NCI-H345 treated with DMSO at 0.1 percent for 48 hours (cell line): Measurements from ENCODE around the gene PIEZO2.

ENCODE experiments used
- DNase-seq: peaks from one replicate; lab custom pipeline; 2025; ENCODE audit not compliant: unreplicated experiment; lab: John Stamatoyannopoulos, UW

PIEZO2 gene

DNA sequence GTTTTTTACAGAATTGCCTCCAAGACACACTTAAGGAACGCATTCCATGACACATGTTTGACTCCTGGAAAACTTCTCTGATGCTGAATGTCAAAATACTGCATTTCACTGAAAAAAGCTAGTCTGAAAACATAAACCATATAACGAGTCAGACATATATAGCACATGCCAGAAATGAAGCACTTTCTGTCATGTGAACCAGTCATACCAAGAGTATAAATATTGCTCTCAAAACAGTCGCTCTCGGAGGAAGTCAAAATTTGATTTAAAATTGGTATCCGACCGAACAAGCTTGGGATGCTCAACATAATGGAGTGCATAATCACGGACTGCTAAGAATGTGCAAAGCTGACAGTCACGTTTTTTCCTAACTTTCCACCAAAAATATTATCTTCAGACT lies 115.9 kb downstream of the PIEZO2 start:
- no peak for DNase-seq

- no peak for DNase-seq
Observed at GRCh38 chr18:11031966-11032365, 117.4 kb downstream of the PIEZO2 start.

- DNase-seq: no peak
Observed at GRCh38 chr18:11029021-11029420, 120.3 kb downstream of the PIEZO2 start.

- no peak for DNase-seq
Observed at GRCh38 chr18:11027862-11028261, 121.5 kb downstream of the PIEZO2 start.

GRCh38 chr18:11025671-11026070 lies 123.7 kb downstream of the PIEZO2 start:
- no peak for DNase-seq

DNA sequence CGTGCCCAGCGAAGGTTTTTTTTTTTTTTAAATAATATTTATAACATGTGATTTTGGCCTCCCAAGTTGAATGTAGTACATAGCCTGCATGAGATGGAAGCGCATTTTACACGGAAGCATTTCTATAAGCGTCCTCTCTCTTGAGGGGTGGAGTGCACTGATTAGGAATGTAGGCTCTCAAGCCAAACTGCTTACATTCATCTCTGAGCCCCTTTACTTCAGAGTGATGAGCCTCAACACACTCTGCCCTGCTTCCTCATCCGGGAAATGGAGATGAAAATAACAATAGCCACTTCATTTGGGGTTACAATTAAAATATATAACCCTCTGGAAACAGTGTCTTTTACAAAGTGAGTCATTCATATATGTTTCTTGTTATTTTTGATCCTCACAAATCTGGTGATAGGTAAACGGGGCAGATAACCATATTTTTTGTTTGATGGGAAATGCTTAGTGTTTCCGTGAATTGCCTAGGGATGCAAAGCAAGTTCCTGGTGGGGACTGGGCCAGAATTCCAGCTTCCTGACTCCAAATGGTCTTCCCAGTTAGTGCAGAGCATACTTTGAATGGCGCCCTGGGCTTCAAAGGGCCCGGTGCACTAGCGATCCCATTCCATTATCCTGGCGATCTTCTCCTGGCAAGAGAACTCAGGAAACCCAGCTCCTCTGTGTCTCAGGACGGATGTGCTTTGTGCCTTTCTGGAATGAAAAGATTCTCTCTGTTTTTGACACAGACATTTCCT lies 124.3 kb downstream of the PIEZO2 start:
- DNase-seq: no peak

- DNase-seq: no peak
Observed at GRCh38 chr18:11021477-11021876, 127.9 kb downstream of the PIEZO2 start.

- DNase-seq: no peak
Observed at GRCh38 chr18:11020877-11021414, 128.4 kb downstream of the PIEZO2 start.

DNA sequence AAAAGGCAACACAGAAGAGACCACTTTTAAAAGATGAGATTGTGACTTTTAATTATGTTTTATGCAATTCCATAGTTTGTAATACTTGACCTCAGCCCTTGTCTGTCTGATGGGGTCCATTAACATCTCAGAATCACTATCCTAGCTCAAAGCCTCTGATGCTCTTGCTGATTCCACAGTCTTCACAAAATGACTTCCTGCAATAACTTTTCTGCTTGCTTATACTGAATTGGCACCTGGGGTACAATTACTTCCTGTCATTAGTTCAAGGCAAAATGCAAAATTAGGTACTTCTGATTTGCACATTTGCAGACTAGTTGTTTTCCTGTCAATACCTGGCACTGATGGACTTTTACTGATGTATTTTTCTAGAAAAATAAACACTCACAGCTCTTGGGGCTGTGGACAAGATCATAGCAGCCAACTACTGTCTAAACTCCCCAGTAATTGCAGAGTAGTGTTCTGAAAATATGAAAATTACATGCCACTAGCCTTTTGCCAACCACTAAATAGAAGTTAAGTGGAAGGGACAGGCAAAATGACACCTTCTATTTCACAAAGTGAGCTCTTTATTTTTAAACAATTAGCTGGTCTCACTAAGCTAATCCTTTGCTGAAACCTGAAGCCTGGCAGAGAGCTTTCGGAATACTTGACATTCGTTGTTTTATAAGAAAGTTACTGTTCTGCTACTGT lies 129.1 kb downstream of the PIEZO2 start:
- DNase-seq: no peak

- DNase-seq: no peak
Observed at GRCh38 chr18:11019295-11020105, 129.9 kb downstream of the PIEZO2 start.

DNA sequence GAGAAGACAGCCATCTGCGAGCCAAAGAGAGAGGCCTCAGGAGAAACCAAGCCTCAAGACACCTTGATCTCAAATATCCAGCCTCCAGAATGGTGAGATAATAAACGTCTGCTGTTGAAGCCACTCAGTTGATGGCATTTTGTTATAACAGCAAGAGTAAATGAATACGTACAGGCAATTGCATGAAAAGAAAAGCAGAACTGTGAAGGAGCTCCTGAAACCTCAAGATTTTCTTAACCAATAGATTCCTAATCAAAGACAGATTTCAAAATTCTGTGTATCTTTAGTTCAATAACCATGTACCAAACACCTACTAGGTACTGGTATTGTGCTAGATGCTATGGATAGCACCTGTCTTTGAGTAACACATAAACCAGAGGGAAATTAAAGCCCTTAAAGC lies 139.5 kb downstream of the PIEZO2 start:
- no peak for DNase-seq

DNA sequence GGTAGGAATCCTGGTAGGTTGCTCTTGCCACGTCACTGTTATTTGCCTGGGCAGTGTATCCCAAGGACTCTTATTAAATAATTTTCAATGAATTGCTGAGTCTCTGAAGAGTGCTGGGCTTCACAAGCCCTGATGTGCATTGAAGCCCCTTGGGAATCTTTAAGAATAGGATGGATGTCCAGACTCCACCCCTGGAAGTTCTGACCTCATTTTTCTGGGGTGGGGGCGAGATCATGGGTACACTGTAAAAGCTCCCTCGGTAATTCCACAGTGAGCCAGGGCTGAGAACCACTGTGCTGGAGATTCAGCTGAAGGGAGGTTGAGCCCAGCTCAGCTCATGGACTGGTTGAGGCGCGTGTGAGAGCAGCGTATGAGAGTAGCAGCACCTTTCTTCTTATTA lies 140.2 kb downstream of the PIEZO2 start:
- no peak for DNase-seq

DNA sequence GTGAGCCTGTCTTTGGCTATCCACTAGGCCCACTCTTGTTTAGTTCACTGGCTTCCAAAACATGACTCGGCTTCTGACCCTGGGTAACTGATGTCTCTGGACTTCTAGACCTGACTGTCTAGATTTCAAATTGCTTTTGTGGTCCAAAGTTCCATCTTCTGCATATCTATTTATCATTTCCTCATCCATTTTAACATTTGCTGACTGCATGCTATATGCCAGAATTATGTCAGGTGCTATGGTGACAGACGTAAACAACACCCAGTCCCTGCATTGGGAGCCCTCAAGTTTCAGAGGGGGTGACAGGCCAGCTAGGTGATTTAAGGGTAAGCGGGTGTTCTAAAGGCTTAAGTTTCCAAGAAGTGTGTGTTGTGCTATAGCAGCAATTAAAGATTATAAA lies 140.9 kb downstream of the PIEZO2 start:
- DNase-seq: no peak

DNA sequence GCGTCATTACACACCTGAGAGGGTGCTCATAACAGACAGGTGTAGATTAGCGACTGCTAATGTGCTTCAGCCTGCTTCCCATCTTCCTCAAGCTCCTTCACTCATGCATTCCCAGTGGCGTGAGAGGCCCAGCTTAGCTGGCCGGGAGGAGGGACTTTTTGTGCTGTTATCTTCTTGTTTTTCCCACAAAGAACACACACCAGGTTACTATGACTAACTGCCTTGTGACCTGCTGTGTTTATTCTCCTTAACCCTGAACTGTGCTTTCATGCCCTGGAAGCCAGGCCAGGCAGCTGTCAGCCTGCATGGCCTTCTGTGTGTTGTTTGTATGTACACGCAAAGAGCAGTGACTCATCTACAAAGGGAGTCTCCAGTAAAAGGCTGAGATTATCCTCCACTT lies 143.8 kb downstream of the PIEZO2 start:
- DNase-seq: no peak

DNA sequence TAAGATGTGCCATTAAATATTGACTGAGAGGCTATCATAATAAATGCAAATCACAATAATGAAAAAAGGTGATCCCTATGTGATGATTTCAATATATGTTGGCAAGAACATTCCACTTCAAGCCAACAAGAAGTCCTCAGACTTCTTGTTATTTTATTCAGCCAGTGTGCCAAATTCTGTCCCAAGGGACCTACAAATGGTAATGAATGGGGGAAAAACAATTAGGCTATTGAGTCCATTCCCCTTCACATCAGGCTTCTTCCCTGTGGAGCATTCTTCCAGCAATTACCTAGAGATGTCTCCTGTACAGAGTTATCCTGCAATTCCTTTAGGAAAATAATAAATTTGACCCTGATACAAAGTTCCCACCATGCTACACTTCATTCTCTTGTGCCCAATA lies 144.4 kb downstream of the PIEZO2 start:
- DNase-seq: no peak

DNA sequence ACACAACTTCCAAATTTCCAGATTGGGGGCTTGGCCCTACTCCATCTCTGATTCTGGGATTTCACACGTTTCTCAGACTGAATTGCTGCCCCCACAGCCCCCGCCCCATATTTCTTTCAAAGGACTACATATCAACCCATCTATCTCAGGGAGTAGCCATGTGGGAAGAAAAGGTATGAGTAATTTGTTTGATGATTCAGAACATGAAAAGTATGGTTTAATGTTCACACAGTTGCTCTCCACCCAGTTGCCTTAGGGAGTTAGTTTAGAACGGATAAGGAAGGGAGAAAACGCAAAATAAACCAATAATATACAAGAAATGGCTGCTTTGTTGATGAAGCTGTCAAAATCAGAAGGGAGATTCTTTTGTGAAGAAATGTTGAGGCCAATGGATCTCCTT lies 145.1 kb downstream of the PIEZO2 start:
- DNase-seq: no peak

GRCh38 chr18:11002796-11003195 lies 146.6 kb downstream of the PIEZO2 start:
- no peak for DNase-seq

- no peak for DNase-seq
Observed at GRCh38 chr18:11002277-11002676, 147.1 kb downstream of the PIEZO2 start.

DNA sequence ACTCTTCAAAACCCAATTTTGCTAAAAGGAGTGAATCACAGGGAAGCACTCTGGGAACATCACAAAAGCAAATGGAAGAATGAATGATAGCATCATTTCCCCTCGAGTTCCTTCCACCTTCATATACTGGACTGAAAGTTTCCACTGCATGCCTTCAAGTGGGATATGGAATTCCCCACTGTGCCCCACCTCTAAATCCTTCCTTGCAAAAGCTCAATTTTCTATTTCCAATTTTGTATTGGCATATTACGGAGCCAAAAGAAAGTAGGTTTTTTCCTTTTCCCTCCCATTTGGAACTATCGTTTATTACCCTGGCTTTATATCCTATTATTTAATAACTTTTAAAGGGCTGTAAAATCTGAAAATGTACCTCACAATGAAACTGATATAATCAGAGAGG lies 149.3 kb downstream of the PIEZO2 start:
- DNase-seq: no peak

- DNase-seq: no peak
Observed at GRCh38 chr18:10997885-10998284, 151.5 kb downstream of the PIEZO2 start.

DNA sequence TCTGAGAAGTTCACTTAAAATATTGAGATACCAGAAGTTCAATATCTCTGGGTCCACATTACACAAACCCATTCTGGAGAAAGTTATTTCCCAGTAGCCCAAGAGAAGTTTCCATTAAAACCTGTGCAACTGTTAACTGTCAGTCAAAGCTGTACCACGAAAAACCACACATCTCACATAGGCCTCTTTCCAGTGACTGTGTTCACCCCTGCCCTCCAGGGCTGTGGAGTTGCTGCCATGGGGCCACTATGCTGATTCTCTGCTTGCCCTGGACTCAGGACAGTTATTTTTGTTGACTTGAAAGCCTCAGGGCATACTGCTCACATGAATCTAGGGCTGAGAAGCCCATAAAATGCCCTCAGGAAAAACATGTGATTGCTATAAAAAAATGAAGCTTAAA lies 153.8 kb downstream of the PIEZO2 start:
- DNase-seq: no peak

DNA sequence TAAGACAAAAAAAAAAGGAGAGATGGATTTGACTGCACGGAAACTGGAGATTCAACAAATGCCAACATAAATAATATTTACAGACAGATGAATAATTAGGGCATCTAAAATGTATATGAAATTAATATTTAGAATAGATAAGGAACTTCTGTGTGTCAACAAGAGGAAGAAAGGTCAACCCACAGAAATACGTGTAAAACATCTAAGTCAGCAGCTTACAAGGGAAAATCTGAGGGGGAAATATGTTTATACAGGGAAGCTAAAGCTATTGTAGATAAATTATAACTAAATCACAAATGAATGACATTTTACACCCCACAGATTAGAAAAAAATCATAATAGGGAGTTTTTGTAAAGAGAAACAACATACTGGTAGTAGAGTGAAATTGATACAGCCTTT lies 159.9 kb downstream of the PIEZO2 start:
- DNase-seq: no peak
